Measurements from ENCODE around the gene SLC33A1. TPM values are rescaled to one million over a fixed set of nuclear protein-coding genes. Genes with fewer than 3 reads are reported as not detected.

The SLC33A1 gene
- total and polyA plus RNA-seq, 2 of the 8 experiments (the other 6 are each of a cell fraction or from before 2014, with no cell fraction given) = 15.6 to 24.2 TPM

- Histone ChIP-seq H3K56ac (replicated peaks; ENCODE audit: insufficient read length, low read depth, low read length) (no peak overlapping the region), H3K14ac (ENCODE audit: insufficient read length) (no peak overlapping the region), H3K9ac (replicated peaks in 1 of 4; ENCODE audit: extremely low read depth in 1 of 4, low read depth in 3 of 4, low read length in 3 of 4) (peak overlapping the region in 1 of 4 experiments; percentile 77; a peak in 2 of 7 replicates), H3K9me3 (ENCODE audit: insufficient read depth in 2 of 2, low read depth in 1 of 2, low read length in 1 of 2) (no peaks in the 10 kb centered on the region), H3K27me3 (replicated peaks in 1 of 4; ENCODE audit: control insufficient read depth in 3 of 4, extremely low read depth in 1 of 4, insufficient read depth in 3 of 4, low read length in 3 of 4) (no peaks in the 10 kb centered on the region; a peak in 1 of 7 replicates), H3K4ac (replicated peaks; ENCODE audit: insufficient read length, low read depth, low read length) (no peak overlapping the region), H2BK12ac (ENCODE audit: low read depth, low read length) (no peak overlapping the region), H2AFZ (ENCODE audit: low read length) (peak overlapping the region; percentile 48; the same call in 1 of the 2 replicates), H3K79me2 (ENCODE audit: control insufficient read depth in 1 of 2, insufficient read depth in 2 of 2, low read length in 2 of 2) (no peaks in the 10 kb centered on the region), H3K23ac (ENCODE audit: insufficient read length) (no peak overlapping the region), H3K27ac (ENCODE audit: low read depth, low read length) (no peak overlapping the region), H3K4me3 (ENCODE audit: extremely low read depth in 1 of 4, insufficient read depth in 2 of 4, low read depth in 3 of 4, low read length in 4 of 4) (peak overlapping the region; percentile 71 to 90 (median 76)), H3K4me2 (ENCODE audit: insufficient read depth in 1 of 2, low read depth in 2 of 2, low read length in 2 of 2) (peak overlapping the region; percentile 21 to 72), H3K4me1 (replicated peaks in 1 of 4; ENCODE audit: control insufficient read depth in 3 of 4, insufficient read depth in 4 of 4, low read length in 3 of 4) (peaks cover 0 to 2% (median 1%) of the 10 kb centered on the region in 4 experiments; a peak in 3 of 7 replicates), H4K8ac (ENCODE audit: extremely low read depth, insufficient read depth, low read length) (no peak overlapping the region), H2BK5ac (ENCODE audit: low read depth, low read length) (no peak overlapping the region), H2BK20ac (ENCODE audit: low read length) (no peak overlapping the region), H2BK120ac (replicated peaks; ENCODE audit: low read depth, low read length) (no peak overlapping the region), H4K91ac (replicated peaks; ENCODE audit: insufficient read length, low read length) (no peak overlapping the region), H3K18ac (ENCODE audit: extremely low read depth, low read length) (no peak overlapping the region), H4K20me1 (replicated peaks in 1 of 2; ENCODE audit: control insufficient read depth in 1 of 2, insufficient read depth in 2 of 2, low read length in 2 of 2) (no peaks in the 10 kb centered on the region), H4K5ac (ENCODE audit: insufficient read length, low read depth, low read length) (peak overlapping the region; percentile 86), H3K23me2 (ENCODE audit: low read depth, low read length) (no peaks in the 10 kb centered on the region), H3K79me1 (ENCODE audit: low read depth, low read length) (no peaks in the 10 kb centered on the region), H3K36me3 (ENCODE audit: control insufficient read depth in 2 of 4, insufficient read depth in 4 of 4, low read length in 3 of 4) (no peaks in the 10 kb centered on the region), H2AK5ac (ENCODE audit: low read depth, low read length) (no peak overlapping the region), H2BK15ac (ENCODE audit: low read length) (no peak overlapping the region)
- ChIA-PET CTCF (ENCODE audit: partially characterized antibody) (interaction anchor here (0.6 to 2.9 kb wide), 54 partner anchors 9 to 554 kb away, joined by 3 to 23 read pairs (median 4); partner anchors contain the start of genes GMPS and SLC33A1), POLR2A (ENCODE audit: partially characterized antibody) (interaction anchor here (0.6 to 2.6 kb wide), 13 partner anchors 11 to 202 kb away, joined by 3 to 27 read pairs (median 4); partner anchors contain the start of genes GMPS, PLCH1 and SLC33A1)
- WGBS, 2 experiments (ENCODE audit: extremely low coverage in 1 of 2, insufficient coverage in 1 of 2, insufficient read length in 1 of 2, insufficient replicate concordance in 2 of 2, low coverage in 1 of 2, low lambda C conversion rate in 2 of 2, missing lambda C conversion rate in 1 of 2) = 75% methylated on average over 13 of the region's 15 CpGs; no CpG with 5 or more reads in 1 of the 2 experiments
- TF ChIP-seq TAF1 (IDR thresholded peaks at IDR 0.05; ENCODE audit: low read depth, low read length) (no peak), KDM1A (IDR thresholded peaks at IDR 0.05; ENCODE audit: borderline replicate concordance, low read length) (peak; percentile 73; the same call in 1 of the 2 replicates)
- DNase-seq (ENCODE audit: low read depth in 1 of 2, low spot score in 2 of 2) = no peak
- no peak for FAIRE-seq
Observed at GRCh38 chr3:155805204-155805801, 48.9 kb downstream of the SLC33A1 start.
